ENCODE measurements around the gene ARNT2. TPM values are rescaled to one million over a fixed set of nuclear protein-coding genes. Genes with fewer than 3 reads are reported as not detected.

The ARNT2 gene
- total RNA-seq, 4 donors from 2014 or later, result 1.8 to 5.1 (median 3.6) TPM

DNA sequence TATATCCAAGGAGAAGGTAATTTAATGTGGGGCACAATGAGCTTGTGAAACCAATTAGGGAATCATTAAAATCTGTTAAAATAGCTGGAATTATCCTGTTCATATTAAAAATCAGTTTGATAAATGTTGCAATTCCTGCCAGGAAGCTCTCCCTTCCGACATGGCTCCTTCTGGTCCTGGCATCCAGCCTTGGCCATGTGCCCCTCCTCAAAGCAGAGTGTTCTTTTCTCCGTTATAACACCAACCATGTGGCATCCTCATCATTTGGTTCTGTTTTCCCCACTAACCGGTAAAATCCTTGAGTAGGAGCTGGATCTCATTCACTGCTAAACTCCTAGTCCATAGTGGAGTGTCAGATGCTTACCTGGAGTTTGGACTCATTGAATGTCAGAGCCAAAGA, 127.2 kb downstream of the ARNT2 start:
- Histone ChIP-seq H3K27me3 (no peaks in the 10 kb centered on the region), H3K27ac (peak overlapping the region; percentile 34), H3K36me3 (no peaks in the 10 kb centered on the region), H3K4me3 (no peak overlapping the region), H3K9me3 (no peaks in the 10 kb centered on the region), H3K4me1 (peaks cover 6% of the 10 kb centered on the region)
- no peak for DNase-seq (ENCODE audit: low spot score in 2 of 2)
- WGBS, result 32% methylated on average over 3 of the region's 3 CpGs
- TF ChIP-seq EP300 (IDR thresholded peaks at IDR 0.05) (no peak), POLR2A (IDR thresholded peaks at IDR 0.05) (no peak), POLR2AphosphoS5 (IDR thresholded peaks at IDR 0.05) (no peak)
- TF ChIP-seq, protein P1, sequence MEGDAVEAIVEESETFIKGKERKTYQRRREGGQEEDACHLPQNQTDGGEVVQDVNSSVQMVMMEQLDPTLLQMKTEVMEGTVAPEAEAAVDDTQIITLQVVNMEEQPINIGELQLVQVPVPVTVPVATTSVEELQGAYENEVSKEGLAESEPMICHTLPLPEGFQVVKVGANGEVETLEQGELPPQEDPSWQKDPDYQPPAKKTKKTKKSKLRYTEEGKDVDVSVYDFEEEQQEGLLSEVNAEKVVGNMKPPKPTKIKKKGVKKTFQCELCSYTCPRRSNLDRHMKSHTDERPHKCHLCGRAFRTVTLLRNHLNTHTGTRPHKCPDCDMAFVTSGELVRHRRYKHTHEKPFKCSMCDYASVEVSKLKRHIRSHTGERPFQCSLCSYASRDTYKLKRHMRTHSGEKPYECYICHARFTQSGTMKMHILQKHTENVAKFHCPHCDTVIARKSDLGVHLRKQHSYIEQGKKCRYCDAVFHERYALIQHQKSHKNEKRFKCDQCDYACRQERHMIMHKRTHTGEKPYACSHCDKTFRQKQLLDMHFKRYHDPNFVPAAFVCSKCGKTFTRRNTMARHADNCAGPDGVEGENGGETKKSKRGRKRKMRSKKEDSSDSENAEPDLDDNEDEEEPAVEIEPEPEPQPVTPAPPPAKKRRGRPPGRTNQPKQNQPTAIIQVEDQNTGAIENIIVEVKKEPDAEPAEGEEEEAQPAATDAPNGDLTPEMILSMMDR (IDR thresholded peaks at IDR 0.05), result no peak

DNA sequence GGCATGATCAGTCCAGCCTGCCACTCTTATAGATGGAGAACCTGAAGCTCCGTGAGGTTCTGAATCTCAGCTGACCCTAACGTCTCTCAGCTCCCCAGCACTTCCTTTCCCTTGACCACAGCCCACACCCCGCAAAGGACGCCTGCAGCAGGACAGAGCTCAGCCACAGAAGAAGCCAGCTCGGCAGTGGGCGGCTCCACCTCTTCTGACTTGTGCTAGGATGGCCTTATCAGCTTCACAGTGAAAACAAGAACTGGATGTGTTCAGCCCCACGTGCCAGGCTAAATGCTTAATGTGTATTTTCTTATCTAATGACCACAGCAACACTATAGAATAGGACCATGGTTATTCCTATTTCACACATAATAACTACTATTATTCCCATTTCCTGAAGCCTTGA, 127.6 kb downstream of the ARNT2 start:
- no peak for DNase-seq (ENCODE audit: low spot score in 2 of 2)
- Histone ChIP-seq H3K27ac (peak overlapping the region; percentile 34), H3K4me3 (no peak overlapping the region), H3K36me3 (no peaks in the 10 kb centered on the region), H3K9me3 (no peaks in the 10 kb centered on the region), H3K4me1 (peaks cover 6% of the 10 kb centered on the region), H3K27me3 (no peaks in the 10 kb centered on the region)
- 71% methylated on average over 7 of the region's 7 CpGs for WGBS
- TF ChIP-seq EP300 (IDR thresholded peaks at IDR 0.05), result no peak
- TF ChIP-seq, protein P1 (IDR thresholded peaks at IDR 0.05), result no peak
- no peak for TF ChIP-seq POLR2A (IDR thresholded peaks at IDR 0.05)
- no peak for TF ChIP-seq POLR2AphosphoS5 (IDR thresholded peaks at IDR 0.05)

DNA sequence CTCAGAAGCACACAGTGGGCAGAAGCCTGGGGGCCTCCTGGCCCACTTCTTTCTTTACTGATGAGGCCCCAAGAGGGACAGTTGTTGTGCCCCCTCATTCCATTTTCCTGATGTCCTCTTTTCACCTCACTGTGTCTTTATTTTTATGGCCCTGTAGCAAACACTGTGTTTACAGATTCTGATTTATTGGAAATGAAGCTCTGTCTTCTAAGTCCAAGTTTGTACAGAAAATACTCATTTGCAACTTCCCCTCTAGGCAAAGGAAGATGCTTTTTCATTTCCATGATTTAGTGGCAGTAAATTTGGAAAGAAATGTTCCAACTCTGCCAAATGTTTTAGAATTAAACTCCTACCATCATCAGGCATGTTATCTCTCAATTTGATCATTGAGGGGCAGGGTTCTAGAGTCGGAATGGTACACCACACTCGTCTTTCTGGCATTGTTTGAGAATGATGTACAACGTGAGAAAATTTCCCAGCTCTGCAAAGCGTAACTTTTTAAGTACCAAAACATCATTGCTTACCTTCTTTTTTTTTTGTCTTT, 129.7 kb downstream of the ARNT2 start:
- Histone ChIP-seq H3K27me3 (no peaks in the 10 kb centered on the region), H3K36me3 (no peaks in the 10 kb centered on the region), H3K4me3 (no peak overlapping the region), H3K27ac (no peak overlapping the region), H3K4me1 (peaks cover 6% of the 10 kb centered on the region), H3K9me3 (no peaks in the 10 kb centered on the region)
- 36% methylated on average over 4 of the region's 4 CpGs for WGBS
- DNase-seq (ENCODE audit: low spot score in 2 of 2), result no peak
- TF ChIP-seq POLR2AphosphoS5 (IDR thresholded peaks at IDR 0.05) (no peak), EP300 (IDR thresholded peaks at IDR 0.05) (no peak), POLR2A (IDR thresholded peaks at IDR 0.05) (no peak)
- TF ChIP-seq, protein P1 (IDR thresholded peaks at IDR 0.05), result no peak

DNA sequence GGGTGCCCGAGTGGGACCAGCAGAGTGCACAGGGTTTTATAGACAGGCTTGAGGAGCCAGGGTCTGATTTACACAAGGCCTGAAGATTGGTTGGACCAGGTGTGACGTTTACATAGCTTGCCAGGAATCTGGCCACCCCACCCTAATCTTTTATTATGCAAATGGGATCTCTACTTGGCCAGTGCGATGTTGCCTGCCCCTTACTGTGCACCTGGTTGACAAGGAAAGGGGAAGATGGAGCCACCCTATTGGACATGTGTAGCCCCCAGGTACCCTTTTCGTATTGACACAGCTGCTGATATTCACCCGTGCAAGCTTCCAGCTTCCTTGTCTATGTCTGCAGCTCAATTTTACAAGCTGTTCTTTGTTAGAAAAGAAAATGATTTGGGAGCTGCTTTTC, 132.0 kb downstream of the ARNT2 start:
- no peaks in the 10 kb centered on the region for H3K36me3 ChIP-seq
- H3K4me1 ChIP-seq, result no peaks in the 10 kb centered on the region
- H3K4me3 ChIP-seq, result no peak overlapping the region
- H3K27me3 ChIP-seq, result no peaks in the 10 kb centered on the region
- no peak for DNase-seq (ENCODE audit: low spot score in 2 of 2)
- no peak overlapping the region for H3K27ac ChIP-seq
- WGBS, result 85% methylated on average over 5 of the region's 5 CpGs
- no peak for TF ChIP-seq POLR2AphosphoS5 (IDR thresholded peaks at IDR 0.05)
- TF ChIP-seq, protein P1 (IDR thresholded peaks at IDR 0.05), result no peak
- no peak for TF ChIP-seq EP300 (IDR thresholded peaks at IDR 0.05)
- no peak for TF ChIP-seq POLR2A (IDR thresholded peaks at IDR 0.05)
- H3K9me3 ChIP-seq, result no peaks in the 10 kb centered on the region

DNA sequence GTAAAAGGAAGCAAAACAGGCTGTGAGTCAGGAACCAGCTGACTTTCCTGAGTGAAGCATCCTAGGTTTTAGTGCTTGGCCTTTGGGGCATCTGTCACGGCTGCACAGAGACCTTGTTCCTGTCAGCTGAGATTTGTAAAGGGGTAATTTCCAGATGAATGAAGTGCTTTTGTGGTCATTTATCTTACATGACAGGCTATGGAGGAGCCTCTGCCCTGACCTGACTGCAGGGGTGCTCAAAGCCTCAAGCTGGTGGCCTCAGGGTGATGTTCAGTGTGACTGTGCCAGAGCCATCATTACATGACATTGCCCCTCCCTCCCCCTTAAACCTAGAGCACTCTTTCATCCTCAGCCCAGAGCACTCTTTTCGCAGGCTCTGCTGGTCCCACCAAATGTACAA, 132.5 kb downstream of the ARNT2 start:
- Histone ChIP-seq H3K27me3 (no peaks in the 10 kb centered on the region), H3K36me3 (no peaks in the 10 kb centered on the region), H3K9me3 (no peaks in the 10 kb centered on the region), H3K27ac (no peak overlapping the region), H3K4me1 (no peaks in the 10 kb centered on the region), H3K4me3 (no peak overlapping the region)
- TF ChIP-seq, protein P1 (IDR thresholded peaks at IDR 0.05), result no peak
- no peak for TF ChIP-seq POLR2AphosphoS5 (IDR thresholded peaks at IDR 0.05)
- TF ChIP-seq EP300 (IDR thresholded peaks at IDR 0.05), result no peak
- WGBS, result 82% methylated on average over 2 of the region's 2 CpGs
- DNase-seq (ENCODE audit: low spot score in 2 of 2), result no peak
